Mammary epithelial cell (primary cell): ENCODE results near the gene ART1.

ENCODE experiments used
- EZH2 ChIP-seq: IDR thresholded peaks from 2 replicates; pipeline ENCODE4 v1.6.1; 2012; ENCODE audit warnings: low read length, inconsistent platforms, borderline replicate concordance
- TF ChIP-seq, protein P1 (sequence below), 2 donors: IDR thresholded peaks in 1 of 2; conservative IDR thresholded peaks in 1 of 2; 2 replicates each; pipeline ENCODE4 v1.5.1; 2011 to 2012; ENCODE audit warnings: inconsistent platforms in 2 of 2, low read length in 2 of 2, mild to moderate bottlenecking in 2 of 2, control low read depth in 1 of 2, low read depth in 1 of 2; ENCODE audit not compliant: insufficient read depth in 1 of 2; ENCODE audit errors: extremely low read depth in 1 of 2

DNA sequence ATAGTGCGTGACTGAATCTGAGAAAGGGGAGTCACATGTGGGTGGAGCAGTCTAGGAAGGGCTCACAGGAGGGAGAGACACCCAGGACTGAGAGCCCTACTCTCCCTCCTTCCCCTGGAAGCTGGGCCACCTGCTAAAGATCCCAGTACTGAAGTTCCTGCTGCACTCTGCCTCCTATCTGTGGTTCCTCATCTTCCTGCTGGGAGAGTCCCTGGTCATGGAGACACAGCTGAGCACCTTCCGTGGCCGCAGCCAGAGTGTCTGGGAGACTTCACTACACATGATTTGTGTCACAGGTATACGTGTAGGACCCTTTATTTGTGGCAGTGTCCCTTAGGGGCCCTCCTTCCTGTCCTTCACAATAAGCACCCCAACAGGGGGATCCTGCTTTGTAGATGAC, 22.4 kb upstream of the ART1 start:
- TF ChIP-seq, protein P1, sequence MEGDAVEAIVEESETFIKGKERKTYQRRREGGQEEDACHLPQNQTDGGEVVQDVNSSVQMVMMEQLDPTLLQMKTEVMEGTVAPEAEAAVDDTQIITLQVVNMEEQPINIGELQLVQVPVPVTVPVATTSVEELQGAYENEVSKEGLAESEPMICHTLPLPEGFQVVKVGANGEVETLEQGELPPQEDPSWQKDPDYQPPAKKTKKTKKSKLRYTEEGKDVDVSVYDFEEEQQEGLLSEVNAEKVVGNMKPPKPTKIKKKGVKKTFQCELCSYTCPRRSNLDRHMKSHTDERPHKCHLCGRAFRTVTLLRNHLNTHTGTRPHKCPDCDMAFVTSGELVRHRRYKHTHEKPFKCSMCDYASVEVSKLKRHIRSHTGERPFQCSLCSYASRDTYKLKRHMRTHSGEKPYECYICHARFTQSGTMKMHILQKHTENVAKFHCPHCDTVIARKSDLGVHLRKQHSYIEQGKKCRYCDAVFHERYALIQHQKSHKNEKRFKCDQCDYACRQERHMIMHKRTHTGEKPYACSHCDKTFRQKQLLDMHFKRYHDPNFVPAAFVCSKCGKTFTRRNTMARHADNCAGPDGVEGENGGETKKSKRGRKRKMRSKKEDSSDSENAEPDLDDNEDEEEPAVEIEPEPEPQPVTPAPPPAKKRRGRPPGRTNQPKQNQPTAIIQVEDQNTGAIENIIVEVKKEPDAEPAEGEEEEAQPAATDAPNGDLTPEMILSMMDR (conservative IDR thresholded peaks at IDR 0.05 in 1 of 2, IDR thresholded peaks at IDR 0.05 in 1 of 2; ENCODE audit: extremely low read depth in 1 of 2, insufficient read depth in 1 of 2, low read depth in 1 of 2, low read length in 2 of 2), result no peak
- TF ChIP-seq EZH2, result no peak
